ENCODE measurements around the gene IFIT5.
"Not testable (repeated sequence)": the region's sequence is repeated elsewhere in the genome, so short reads cannot be mapped to it uniquely, and the experiment has no call there.

IFIT5 gene, protein sequence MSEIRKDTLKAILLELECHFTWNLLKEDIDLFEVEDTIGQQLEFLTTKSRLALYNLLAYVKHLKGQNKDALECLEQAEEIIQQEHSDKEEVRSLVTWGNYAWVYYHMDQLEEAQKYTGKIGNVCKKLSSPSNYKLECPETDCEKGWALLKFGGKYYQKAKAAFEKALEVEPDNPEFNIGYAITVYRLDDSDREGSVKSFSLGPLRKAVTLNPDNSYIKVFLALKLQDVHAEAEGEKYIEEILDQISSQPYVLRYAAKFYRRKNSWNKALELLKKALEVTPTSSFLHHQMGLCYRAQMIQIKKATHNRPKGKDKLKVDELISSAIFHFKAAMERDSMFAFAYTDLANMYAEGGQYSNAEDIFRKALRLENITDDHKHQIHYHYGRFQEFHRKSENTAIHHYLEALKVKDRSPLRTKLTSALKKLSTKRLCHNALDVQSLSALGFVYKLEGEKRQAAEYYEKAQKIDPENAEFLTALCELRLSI

DNA sequence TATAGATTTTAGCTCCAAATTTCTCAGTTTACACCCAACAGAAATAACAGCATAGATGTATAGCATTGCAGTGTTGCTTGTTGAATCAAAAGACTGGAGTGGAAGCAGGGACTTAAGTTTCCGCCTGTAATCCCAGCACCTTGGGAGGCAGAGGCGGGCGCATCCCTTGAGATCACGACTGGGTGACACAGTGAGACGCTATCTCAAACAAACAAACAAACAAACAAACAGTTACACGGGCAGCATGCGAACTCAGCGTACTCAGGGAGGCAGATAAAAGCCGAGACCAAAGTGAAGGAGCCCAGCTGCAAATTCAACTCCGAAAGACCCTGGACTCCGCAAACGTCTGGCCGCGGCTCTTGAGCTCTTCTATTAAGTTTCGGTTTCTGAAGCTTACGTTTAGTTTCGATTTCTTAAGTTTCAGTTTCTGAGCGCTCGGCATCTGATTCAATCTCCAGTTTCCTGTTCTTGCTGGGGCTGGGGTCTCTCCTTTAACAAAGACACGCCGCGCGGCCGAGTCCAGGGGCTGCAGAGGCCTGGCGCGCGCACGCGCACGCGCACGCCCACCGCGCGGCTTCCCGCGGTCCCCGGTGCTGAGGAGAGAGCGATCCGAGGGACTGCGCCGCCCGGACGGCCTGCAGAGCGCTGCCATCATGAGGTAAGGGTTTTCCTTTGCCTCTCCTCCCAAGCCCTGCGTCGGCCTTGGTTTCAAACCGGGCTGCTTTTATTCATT lies at the start of gene IFIT5:
Gene IFIT5, plus strand, starts transcription at position 423 of the 733 bp plus-strand sequence. Its CDS starts 231 bp downstream, at position 654.
- peak; percentile 84 for DNase-seq (ENCODE audit: low spot score)

DNA sequence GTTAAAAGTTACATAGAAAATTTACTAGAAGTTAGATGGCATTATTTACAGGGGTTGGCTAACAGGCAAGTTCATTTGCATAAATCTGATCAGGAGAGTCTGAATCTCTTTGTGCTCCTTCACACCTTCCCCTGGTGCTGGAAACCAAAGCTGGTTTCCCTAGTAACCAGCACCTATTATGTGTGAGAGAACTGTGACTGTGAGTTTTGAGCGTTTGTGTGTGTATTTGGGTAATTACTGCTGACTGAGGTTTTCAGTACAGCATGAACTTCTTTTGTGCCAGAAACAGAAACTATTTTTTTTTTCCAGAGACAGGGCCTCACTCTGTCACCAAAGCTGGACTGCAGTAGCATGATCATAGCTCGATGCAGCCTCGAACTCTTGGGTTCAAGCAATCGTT lies 46.8 kb upstream of the IFIT5 start:
- DNase-seq (ENCODE audit: low spot score) = no peak

DNA sequence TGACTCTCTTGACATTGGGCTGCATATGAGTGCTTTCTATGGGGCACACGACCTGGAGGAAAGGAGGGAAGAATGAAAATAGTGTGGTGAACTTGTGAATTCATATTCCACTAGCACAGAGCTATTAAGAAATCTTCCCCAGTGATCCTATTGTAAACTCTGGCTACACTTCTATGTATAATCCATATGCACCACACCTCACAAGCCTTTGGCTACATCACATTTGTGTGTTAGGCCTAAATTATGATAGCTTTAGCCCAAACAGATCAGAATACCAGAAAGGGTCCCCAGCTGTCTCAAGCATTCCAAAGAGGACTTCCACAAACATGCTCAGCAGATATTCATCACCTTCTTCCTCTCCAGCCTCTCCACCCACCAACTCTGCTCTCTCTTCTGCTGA lies 46.2 kb upstream of the IFIT5 start:
- no peak for DNase-seq (ENCODE audit: low spot score)

DNA sequence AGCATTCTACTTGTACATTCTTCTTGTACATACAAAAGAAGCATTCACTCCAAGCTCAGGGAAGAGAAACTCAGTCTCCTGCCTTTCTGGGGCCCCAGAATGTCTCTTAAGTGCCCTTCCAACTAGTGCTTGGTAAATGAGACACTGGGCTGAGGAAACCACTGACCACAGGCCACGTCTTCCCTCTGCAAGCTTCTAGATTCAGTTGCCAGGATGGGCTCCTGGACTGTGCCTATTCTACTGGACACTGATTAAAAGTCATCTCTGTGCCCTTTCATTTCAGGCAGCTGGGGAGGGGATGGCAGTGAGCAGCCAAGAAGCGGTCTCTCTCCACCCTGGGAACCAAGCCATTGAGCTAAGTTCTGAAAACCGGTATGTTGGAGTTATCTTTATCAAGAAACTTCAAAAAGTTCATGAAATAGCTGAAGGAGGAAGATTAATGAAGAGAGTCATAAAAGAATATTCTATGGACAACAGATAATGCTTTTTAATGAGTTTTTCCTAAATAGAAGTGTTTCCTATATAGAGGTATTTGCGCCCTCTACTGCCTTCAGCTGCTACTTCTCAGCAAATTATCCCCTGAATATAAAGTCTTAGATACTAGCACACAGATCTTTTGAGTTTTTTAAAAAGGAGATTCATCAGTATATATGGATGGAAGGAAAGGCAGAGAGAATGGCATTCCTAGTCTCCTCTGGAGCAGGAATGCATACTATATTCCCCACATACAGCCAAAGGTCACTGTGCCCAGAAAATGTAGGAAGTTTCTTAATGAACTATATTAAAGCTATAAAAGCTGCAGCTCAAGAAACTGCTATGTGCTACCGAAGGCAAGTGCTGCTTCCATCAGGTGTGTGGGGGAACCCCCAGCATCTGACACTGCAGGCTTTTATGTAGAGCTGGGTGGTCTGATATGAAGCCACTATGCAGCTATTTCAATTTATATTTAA lies 44.9 kb upstream of the IFIT5 start:
- DNase-seq (ENCODE audit: low spot score) = no peak

DNA sequence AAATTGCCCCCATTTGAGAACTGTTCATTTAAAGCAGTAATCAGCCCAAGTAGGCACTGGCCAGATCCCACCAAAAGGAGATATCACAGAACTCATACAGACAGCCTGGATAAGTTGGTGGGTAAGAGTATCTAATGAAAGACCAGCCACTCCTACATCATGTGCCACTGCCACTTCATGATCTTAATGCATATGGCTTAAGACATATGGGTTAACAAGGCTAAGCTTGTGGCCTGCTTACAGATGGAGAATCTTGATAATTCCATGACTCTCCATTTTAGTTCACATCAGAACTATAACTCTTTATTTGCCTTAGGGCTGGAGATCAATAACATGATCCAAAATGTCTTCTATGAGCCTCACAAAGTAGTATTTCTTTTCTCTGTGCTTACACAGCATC lies 43.3 kb upstream of the IFIT5 start:
- no peak for DNase-seq (ENCODE audit: low spot score)

DNA sequence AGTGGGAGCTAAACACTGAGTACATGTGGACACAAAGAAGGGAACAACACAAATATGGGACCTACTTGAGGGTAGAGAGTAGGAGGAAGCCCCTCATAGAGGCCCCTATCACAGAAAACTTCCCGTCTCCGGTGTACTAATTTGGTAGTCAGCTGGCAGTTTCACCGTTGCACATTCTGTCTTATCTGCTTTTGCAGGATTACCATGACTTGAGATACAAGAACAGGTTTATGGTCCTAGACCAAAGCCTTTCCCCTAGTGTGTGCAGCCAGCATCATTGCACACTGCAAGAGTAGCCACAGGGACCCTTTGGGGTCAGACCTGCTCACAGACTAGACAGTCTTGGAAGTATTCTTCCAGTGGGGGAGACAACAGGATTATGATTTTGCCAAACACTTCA lies 42.4 kb upstream of the IFIT5 start:
- no peak for DNase-seq (ENCODE audit: low spot score)

DNA sequence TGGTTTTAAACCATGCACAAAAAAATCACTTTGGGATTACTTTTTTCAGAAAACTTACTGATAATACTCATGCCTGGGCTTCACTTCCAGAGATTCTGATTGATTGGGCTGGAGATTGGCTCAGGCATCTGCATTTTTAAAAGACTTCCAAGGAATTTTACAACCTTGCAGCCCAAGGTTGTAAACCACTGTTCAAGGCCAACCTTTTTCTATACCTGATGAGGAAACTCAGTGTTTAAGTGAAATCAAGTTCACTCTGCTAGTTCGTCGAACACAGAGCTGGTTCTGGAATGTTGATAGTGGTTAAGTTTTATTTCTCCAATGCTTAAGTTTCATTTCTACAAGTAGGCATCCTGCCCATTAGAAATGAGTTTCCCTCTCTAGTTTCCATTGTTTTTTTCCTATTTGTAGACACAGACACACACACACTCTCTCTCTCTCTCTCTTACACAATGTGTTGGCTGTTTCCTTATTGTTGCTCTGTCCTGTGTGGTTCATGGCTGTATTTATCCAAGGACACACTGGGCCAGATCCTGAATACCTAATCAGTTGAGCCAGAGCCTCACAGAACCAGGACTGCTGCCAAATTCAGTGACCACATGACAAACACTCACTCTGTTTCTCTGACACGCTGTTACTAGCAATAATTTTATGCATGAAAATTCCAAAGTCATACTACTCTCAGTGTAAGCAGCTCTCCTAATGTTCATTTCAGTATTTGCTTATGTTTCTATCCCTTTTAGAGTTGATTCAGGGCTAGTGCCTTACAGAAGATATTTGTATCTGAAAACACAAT lies 40.3 kb upstream of the IFIT5 start:
- DNase-seq (ENCODE audit: low spot score) = no peak

DNA sequence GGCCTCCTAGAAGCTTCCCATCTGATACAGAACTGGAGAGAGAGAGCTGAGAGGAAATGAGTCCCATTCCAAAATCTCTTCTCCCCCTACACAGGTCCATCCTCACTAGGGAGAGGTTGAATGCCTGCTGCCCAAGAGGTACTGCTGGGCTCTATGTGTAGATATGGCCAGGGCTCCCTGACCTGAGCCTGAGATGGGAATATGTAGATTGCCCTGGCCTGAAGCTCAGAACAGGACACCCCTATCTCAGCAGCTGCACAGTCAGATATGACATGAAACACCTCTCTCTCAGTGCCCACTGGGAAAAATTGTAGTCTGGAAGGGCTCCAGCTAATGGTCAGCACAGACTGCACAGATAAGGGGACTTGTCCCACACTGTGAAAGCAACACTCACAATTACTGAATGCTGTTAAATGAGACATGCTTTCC lies 39.6 kb upstream of the IFIT5 start:
- no peak for DNase-seq (ENCODE audit: low spot score)

DNA sequence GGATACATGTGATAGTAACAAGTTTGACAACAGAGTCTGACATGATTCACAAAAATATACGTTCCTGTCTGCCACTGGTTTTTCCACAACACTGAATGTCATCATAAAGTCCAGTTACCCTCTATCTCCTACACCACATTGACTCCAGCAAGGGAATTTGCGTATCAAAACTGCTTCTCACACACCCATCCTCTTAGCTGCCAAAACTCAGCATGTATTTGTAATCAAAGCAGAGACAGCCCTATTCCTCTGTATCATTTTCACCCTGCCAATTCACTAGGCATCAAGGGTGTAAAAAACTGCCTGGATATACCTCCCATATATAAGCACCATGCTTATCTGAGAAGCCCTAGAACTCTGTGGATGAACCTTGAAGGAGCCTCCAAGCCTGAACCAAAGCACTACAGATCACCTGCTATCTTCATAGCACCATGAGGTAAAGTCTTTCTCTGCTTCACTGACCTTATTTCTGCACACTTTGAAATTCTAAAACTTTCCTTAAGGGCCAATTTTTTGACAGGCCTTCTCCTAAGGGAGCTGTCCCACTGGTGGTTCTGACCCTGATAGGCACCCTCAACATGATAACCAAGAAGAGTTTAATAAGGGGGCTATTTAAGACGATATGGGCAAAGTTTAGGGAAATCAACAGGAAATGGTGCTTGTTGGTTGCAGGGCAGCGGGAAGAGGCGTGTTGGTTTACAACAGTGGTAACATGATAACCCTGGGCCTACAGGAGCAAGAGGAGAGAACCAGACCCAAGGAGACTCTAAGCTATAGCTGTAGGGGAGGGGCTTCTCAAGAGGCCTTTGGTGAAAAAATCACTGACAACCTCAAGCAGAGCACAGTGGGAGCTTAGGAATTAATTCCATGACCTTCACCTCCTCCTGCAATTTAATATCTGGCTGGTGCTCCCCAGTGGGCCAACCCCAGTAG lies 36.4 kb upstream of the IFIT5 start, which contains the start of gene IFIT1B:
Gene IFIT1B, plus strand, starts transcription at position 352 of the 933 bp plus-strand sequence. Its CDS starts 80 bp downstream, at position 432.
- no peak for DNase-seq (ENCODE audit: low spot score)

DNA sequence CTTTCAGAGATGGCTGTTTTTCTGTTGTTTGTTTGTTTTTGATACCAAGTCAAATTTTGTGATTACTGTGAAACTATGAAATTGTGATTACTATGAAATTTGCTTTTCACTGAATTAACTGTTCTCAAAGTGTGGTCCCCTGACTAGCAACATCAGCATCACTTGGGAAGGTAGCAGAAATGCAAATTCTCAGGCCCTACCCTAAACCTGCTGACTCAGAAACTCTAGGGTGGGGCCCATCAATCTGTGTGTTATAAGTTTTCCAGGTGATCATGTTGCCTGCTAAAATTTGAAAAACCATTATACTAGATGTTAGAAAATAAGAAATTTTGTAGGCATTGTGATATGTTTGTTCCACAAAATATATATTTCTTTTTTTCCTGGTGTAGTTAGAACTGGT lies 35.3 kb upstream of the IFIT5 start:
- DNase-seq (ENCODE audit: low spot score) = no peak

DNA sequence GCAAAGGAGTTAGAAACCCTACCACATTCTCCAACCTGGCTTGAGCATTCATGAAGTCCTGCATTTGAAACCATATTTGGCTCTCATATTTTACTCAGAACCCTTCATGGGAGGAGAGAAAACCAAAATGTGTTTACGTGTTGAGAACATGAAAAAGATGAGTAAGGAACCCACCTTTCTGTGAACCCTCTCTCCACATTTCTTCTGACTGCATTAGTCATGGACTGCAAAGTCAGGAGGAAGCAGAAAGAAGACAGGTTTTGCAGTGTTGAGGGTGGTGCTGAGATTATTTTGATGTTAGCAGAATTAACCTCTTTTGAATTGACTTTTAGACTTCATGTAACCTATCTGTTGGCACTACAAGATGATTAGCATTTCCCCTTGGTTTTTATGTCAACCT lies 31.6 kb upstream of the IFIT5 start:
- no peak for DNase-seq (ENCODE audit: low spot score)

DNA sequence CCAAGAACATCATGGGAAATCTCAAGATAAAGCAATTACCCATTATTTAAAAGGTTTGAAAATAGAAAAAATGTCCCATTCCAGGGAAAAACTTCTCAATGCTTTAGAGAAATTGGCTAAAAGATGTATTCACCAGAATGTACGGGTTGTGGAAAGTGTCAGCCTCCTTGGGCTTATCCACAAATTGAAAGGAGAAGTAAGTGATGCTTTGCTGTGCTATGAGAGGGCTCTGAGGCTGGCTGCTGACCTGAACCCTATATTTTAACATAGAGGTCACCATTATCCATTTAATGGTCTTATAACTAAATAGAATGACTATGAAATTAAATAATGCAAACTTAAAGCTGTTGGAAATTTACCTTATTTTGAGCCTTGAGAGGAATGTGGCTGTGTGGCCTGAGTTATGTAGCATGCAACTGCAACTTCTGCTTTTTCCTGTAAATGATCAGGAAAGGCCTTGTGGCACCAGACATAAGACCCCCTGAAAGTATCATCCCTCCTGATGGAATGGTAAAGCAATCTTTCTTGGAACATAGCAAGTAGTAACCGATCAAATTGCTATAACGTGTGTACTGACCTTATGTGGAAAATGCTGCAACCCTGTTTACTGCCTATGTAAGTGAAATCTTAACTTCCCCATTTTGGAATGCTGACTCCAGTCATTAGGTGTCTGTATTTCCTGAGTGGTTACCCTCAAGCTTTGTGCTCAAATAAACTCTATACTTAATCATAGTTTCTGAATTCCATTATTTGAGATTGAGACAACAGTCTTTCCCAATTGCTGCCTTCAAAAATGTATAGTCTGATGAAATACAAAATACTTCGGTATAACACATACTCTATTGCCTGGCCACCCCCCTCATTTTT lies 29.7 kb upstream of the IFIT5 start:
- no peak for DNase-seq (ENCODE audit: low spot score)

DNA sequence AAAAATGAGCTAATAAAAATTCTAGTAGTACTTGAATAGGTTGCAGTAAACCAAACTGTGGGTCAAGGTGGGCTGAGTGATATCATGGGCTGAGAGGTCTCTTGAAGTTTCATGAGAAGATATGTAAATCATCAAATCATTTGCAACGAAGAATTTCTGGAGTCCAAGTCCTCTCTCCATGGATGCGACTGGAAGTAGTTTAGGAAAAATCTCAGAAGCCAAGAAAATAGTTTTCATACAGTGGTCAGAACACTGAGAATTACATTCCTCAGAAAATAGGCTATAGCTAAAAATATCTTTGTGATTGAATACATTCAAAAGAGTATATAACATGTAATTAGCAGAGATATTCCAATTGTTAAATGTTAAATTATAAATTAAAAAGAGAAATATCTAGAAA lies 25.6 kb upstream of the IFIT5 start:
- DNase-seq (ENCODE audit: low spot score) = no peak

DNA sequence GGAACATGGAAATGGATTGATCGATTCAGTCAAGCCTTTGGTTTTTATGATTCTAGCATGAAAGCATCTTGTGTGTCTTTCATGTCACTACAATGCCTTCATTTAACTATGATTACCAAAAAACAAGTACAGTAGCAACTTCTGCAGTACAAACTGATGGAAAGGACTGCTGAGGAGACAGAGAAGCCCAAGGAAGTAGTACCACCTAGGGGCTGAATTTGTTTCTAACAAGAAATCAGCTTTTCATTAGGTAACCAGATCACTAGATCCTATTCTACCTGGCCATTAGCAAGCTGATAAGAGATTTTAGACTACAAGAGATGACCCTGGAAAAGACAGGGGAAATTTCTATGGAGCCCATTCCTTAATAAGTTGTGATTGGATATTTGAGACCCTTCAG lies 25.1 kb upstream of the IFIT5 start:
- no peak for DNase-seq (ENCODE audit: low spot score)

DNA sequence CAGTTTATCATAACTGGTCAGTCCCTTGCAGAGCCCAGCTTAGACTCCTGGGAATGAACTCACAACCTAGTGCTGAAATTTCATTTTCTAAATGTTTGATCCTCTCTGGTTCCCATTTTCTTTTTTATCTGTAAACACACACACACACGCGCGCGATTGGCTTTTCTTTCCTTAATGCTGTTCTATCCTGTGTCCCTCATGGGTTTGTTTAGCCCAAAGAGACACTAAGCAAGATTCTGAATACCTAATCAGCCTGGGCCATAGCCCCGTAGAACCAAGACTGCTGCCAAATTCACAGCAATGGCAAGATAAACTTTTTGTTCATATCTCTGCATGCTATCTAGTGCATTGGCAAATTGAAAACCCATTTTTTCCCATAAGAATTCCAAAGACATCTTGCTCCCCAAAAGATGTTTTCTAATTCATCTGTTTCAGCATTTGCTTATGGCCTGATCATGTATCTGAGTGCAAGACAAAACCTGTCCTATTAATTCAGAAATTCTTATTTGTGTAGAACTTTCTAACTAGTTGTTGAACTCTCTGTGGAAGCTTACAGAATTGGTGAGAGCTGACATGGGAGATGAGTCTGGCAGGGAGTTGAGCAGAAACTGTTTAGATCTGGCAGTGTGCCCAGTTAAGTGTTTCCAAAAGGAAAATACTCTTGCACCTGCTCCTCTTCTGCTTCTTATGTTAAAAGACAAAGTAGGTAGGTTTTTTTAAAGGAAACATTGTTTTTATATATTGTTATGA lies 23.7 kb upstream of the IFIT5 start:
- DNase-seq (ENCODE audit: low spot score) = no peak

DNA sequence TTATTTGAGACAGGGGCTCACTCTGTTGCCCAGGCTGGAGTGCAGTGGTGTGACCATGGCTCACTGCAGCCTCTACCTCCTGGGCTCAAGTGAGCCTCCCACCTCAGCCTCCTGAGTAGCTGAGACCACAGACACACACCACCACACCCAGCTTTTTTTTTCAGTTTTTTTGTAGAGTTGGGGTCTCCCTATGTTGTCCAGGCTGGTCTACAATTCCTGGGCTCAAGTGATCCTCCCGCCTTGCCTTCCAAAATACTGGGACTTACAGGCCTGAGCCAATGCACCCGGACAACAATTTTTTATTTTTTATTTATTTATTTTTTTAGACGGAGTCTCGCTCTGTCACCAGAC lies 23.2 kb upstream of the IFIT5 start:
- DNase-seq (ENCODE audit: low spot score) = not testable (repeated sequence)

DNA sequence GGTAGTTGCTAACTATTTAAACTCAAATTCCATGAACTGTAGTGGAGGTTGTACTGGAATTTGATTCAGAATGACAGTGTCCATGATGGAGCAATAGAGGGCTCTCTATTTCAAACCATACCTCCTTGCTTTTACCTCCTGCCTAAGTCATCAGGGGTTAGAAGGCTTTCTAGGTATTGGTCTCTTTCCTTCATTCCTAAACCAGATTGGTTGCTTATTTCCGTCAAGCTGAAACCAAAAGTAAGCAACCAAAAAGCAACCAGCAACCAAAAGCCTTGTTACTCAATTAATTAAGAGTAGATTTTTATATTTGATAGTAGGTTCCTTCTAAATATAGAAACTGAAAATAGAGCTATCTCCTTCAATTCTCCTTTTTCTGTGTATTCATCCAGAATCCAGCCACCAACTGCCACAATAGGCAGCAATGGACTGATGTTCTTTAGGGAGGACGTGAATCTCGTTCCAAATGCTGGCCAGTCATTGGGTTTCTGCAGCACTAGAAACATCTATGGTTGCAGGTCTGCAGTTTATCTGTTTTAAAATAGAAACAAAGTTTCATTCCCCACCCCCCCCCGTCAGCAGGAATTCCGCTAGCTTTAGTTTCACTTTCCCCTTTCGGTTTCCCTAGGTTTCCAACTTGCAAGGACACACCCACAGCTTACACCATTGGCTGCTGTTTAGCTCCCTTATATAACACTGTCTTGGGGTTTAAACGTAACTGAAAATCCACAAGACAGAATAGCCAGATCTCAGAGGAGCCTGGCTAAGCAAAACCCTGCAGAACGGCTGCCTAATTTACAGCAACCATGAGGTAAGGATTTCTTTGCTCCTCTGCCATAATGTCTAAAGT lies 22.2 kb upstream of the IFIT5 start, which contains the start of gene IFIT1:
Gene IFIT1, plus strand, starts transcription at position 717 of the 850 bp plus-strand sequence. Its CDS starts 90 bp downstream, at position 807.
- no peak for DNase-seq (ENCODE audit: low spot score)
